ENCODE results near the gene RTF2.
"Not testable (repeated sequence)": the region's sequence is repeated elsewhere in the genome, so short reads cannot be mapped to it uniquely, and the experiment has no call there.

Gene RTF2

DNA sequence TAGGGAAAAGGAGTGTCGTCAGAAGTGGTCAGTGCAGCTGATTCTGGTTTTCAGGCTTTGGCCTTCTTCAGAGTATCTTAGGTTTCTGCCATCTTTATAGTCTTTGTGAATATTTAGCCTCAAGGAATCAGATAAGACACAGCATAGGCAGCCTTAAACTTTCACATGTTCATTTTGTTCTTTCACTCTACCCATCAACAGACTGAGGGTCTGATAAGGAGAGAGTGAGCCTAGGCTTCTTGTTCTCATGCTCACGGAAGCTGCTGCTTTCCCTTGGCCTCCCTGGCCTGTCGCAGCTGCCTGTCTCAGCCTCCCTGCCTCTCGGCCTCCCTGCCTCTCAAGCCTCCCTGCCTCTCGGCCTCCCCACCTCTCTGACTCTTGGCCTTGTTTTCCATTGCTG is 20.1 kb downstream of the RTF2 start:
- no peak for DNase-seq (ENCODE audit: low read depth in 2 of 2)

DNA sequence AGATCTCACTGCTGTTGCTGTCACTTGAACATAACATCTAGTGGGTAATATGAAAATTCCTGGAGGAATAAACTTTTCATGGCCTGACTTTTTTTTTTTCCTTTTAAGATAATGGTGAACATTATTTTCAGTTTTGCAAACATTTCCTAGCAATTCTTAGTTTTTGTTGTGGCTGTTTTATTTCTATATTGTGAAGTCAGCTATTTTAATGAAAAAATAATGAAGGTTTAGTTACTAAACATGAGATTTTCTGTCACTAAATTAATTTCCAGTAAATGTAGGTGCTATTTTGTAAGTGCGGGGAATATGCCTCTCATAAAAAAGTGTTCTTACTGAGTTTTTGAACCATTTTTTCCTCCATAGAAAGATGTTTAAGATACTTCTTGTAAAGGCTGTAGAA is 32.7 kb downstream of the RTF2 start:
- no peak for DNase-seq (ENCODE audit: low read depth in 2 of 2)

- DNase-seq (ENCODE audit: low read depth in 2 of 2): no peak
These were observed 35.5 kb downstream of the RTF2 start for GRCh38 chr20:56503916-56504315.

GRCh38 chr20:56504373-56505005 is 36.1 kb downstream of the RTF2 start:
- no peak for DNase-seq (ENCODE audit: low read depth in 2 of 2)

GRCh38 chr20:56506103-56506502 is 37.7 kb downstream of the RTF2 start:
- no peak for DNase-seq (ENCODE audit: low read depth in 2 of 2)

GRCh38 chr20:56511926-56512325 is 43.5 kb downstream of the RTF2 start:
- no peak for DNase-seq (ENCODE audit: low read depth in 2 of 2)

- DNase-seq (ENCODE audit: low read depth in 2 of 2): no peak
These were observed 45.0 kb downstream of the RTF2 start for GRCh38 chr20:56513161-56514150.

- no peak for DNase-seq (ENCODE audit: low read depth in 2 of 2)
These were observed 48.2 kb downstream of the RTF2 start for GRCh38 chr20:56516631-56517030.

DNA sequence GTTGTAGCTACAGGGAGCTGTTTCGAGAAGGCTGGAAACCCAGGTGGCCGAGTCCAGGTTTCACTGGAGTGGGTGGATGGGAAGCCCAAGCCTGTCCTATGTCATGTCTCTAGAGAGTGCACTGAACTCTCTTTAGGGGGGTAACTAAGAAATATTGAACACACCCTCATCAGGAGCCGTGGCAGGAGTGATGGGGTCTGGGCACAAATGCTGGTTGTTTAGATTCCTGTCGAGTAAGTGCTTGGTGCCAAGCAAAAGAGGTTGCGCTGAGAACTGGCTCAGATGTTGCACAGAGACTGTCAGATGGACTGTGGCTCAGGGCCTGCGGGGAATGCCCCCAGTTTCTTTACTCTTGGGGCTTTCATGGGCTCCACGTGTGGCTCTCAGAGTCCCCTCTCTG is 48.8 kb downstream of the RTF2 start:
- DNase-seq (ENCODE audit: low read depth in 2 of 2): no peak

DNA sequence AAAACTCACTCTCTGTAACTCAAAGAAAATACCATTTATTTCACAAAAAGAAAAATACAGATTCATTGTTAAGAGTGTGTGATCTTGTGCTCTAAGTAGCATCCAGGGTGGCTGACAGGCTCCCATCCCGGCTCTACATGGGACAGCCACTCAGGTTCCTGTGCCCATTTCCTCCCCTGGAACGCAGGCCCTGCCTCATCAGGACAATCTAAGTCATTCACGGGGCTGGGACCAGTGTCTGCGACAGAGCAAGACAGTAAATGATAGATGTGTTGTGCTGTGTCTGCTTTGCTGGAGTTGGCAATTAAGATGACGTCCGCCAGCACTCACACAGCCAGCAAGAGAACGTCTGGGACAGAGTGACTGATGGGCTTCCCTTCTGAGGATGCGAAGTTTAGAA is 49.2 kb downstream of the RTF2 start:
- DNase-seq (ENCODE audit: low read depth in 2 of 2): no peak

DNA sequence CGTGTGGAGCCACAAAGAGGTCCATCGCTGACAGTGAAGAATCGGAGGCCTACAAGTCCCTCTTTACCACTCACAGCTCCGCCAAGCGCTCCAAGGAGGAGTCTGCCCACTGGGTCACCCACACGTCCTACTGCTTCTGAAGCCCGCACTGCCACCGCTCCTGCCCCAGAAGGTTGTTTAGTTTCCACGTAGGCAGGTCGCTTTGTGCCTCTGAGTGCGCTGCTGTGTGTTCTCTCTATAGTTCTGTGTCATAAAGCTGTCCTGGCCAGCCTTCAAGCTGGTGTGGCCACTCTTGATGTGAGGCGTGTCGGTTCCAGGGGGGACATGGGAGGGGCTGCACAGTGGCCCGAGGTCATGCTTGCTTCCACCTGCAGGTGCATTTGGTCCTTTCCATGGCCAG is 49.7 kb downstream of the RTF2 start:
- DNase-seq (ENCODE audit: low read depth in 2 of 2): no peak

DNA sequence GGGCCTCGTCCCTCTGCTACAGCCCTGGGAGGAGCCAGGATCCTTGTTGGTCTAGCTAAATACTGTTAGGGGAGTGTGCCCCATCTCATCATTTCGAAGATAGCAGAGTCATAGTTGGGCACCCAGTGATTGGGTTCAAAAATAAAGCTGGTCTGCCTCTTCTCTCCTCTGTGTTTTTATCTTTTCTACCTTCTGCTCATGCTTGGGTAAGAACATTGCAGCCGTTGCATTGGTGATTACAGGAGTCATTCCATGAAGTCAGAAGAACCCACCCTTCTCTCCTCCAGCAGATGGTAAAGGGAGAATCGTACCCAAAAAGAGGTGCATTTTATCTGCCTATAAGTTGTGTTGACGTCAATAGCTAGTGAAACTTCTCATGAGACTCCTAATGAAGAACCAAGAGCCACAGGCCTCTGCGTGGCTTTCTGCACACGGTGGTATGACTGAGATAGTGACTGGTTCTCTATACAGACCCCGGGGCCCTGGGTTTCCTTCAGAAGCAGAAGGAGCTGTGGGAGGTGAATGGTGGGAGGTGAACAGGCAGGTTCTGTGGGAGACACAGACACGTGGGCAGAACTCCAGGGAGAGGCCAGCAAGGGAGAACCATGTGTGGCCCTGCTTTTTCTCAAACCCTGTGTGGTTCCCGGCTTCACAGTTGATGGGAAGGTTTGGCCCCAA is 50.4 kb downstream of the RTF2 start:
- no peak for DNase-seq (ENCODE audit: low read depth in 2 of 2)

GRCh38 chr20:56519551-56519950 is 51.1 kb downstream of the RTF2 start:
- DNase-seq (ENCODE audit: low read depth in 2 of 2): no peak

- no peak for DNase-seq (ENCODE audit: low read depth in 2 of 2)
These were observed 51.8 kb downstream of the RTF2 start for GRCh38 chr20:56520180-56520579.

GRCh38 chr20:56520746-56521354 is 52.4 kb downstream of the RTF2 start:
- DNase-seq (ENCODE audit: low read depth in 2 of 2): not testable (repeated sequence)

- DNase-seq (ENCODE audit: low read depth in 2 of 2): no peak
These were observed 53.9 kb downstream of the RTF2 start for GRCh38 chr20:56522311-56522710.

GRCh38 chr20:56524444-56524843 is 56.0 kb downstream of the RTF2 start, which contains the start of gene FAM209A:
TSS of gene FAM209A (plus strand) at chr20:56524744. CDS start at chr20:56524809, 65 bp downstream.
- DNase-seq (ENCODE audit: low read depth in 2 of 2): not testable (repeated sequence)

GRCh38 chr20:56527521-56527920 is 59.1 kb downstream of the RTF2 start:
- DNase-seq (ENCODE audit: low read depth in 2 of 2): no peak

DNA sequence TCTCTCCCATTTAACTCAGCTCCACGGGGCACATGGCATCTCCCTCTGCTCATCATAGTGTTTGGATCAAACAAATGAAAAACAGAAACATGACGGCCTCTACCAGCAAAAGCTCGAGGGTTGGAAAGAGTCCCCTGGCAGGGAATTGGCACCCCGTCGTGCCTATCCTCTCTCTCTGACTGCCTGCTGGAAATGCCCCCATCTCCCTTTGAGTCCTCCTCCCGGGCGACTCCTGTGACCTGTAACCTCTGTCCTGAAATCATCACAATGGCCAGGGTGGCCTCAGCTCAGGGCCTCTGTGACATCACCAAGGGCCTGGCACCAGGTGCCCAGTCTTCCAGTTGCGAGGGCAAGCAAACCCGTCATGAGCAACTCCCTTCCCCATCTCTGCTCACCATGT is 64.5 kb downstream of the RTF2 start, which contains the start of gene FAM209B:
TSS of gene FAM209B (plus strand) at position 301 of the 400 bp plus-strand sequence. CDS start at position 397, 96 bp downstream.
- DNase-seq (ENCODE audit: low read depth in 2 of 2): not testable (repeated sequence)

DNA sequence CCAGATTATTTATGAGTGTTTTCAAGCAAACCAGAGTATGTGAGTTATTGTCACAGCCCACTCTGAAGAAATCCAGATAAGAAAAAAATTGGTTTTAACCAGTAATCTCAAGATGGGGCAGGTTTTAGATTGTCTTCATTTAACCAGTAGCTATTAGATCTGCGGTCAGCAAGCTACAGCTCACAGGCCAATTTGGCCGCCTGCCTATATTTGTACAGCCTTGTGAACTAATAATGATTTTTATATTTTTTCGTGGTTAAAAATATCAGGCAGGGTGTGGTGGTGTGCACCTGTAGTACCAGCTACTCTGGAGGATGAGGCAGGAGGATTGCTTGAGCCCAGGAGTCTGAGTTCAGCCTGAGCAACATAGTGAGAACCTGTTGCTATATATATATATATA is 69.6 kb downstream of the RTF2 start:
- DNase-seq (ENCODE audit: low read depth in 2 of 2): no peak

DNA sequence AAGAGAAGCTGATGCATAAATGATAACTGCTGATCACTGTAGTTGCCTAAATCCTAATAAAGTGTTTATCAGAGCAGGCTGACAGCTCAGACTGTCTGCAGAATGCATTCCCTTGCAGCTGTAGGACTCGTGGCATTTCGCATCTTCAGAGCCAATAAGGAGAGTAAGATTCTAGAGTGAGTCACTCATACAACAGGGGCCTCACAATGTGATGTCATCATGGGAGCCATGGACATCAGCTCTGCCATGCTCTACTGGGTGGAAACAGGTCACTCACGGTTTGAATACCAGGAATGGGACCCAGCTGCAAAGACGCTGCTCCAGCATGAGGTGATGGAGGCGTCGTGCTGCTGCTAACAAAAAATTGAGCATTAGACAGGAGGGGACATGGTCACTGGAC is 72.0 kb downstream of the RTF2 start:
- no peak for DNase-seq (ENCODE audit: low read depth in 2 of 2)
